NCI-H2227 treated with DMSO at 0.1 percent for 48 hours (cell line): ENCODE results near the gene CYB5B.

ENCODE experiments used
- DNase-seq: peaks from one replicate; lab custom pipeline; 2025; lab: John Stamatoyannopoulos, UW

The CYB5B gene

GRCh38 chr16:69424053-69424934, at the start of gene CYB5B:
Gene CYB5B, plus strand, starts transcription at chr16:69424619. Its CDS starts 65 bp downstream, at chr16:69424684.
- DNase-seq: peak; percentile 97

- no peak for DNase-seq
Measured at GRCh38 chr16:69376393-69377059, 47.9 kb upstream of the CYB5B start.

GRCh38 chr16:69378036-69378435, 46.4 kb upstream of the CYB5B start:
- no peak for DNase-seq

- no peak for DNase-seq
Measured at GRCh38 chr16:69378760-69379159, 45.7 kb upstream of the CYB5B start.

- DNase-seq: no peak
Measured at GRCh38 chr16:69381231-69381630, 43.2 kb upstream of the CYB5B start.

GRCh38 chr16:69382421-69382820, 42.0 kb upstream of the CYB5B start:
- no peak for DNase-seq

- no peak for DNase-seq
Measured at GRCh38 chr16:69384974-69385373, 39.4 kb upstream of the CYB5B start.

- DNase-seq: no peak
Measured at GRCh38 chr16:69386596-69386995, 37.8 kb upstream of the CYB5B start.

- DNase-seq: no peak
Measured at GRCh38 chr16:69393898-69394849, 30.2 kb upstream of the CYB5B start.

GRCh38 chr16:69395859-69396186, 28.6 kb upstream of the CYB5B start:
- no peak for DNase-seq

GRCh38 chr16:69396187-69397061, 28.0 kb upstream of the CYB5B start:
- peak; percentile 57 for DNase-seq

- DNase-seq: no peak
Measured at GRCh38 chr16:69397821-69398521, 26.4 kb upstream of the CYB5B start.

- DNase-seq: no peak
Measured at GRCh38 chr16:69399361-69399760, 25.1 kb upstream of the CYB5B start.

- no peak for DNase-seq
Measured at GRCh38 chr16:69402439-69402838, 22.0 kb upstream of the CYB5B start.

- DNase-seq: no peak
Measured at GRCh38 chr16:69404275-69404805, 20.1 kb upstream of the CYB5B start.

- DNase-seq: no peak
Measured at GRCh38 chr16:69405326-69405725, 19.1 kb upstream of the CYB5B start.

- no peak for DNase-seq
Measured at GRCh38 chr16:69405757-69406156, 18.7 kb upstream of the CYB5B start.

GRCh38 chr16:69406780-69407331, 17.6 kb upstream of the CYB5B start:
- DNase-seq: no peak

GRCh38 chr16:69407702-69408323, 16.6 kb upstream of the CYB5B start:
- no peak for DNase-seq

GRCh38 chr16:69408475-69408874, 15.9 kb upstream of the CYB5B start:
- DNase-seq: no peak
